HCT116 (cell line): ENCODE measurements around the gene PRPF8. TPM values are rescaled to one million over a fixed set of nuclear protein-coding genes. Genes with fewer than 3 reads are reported as not detected.
"Not testable (repeated sequence)": the region's sequence is repeated elsewhere in the genome, so short reads cannot be mapped to it uniquely, and the experiment has no call there.

Experiments used
- ATAC-seq: fragments of 200-7000 bp; cut with Tn5 transposase; 2 replicates; pipeline ENCODE4 v1.9.1; 2020; ENCODE audit warnings: mild to moderate bottlenecking, moderate library complexity
- BruUV-seq: library from RNA; stranded (reverse); fragments of 400-500 nt; replicated peaks from 2 replicates; lab custom pipeline; 2021; lab: Mats Ljungman, UMichigan
- CTCF ChIA-PET: fragments of 300-600 bp; sonication (Branson Sonifier 250); formaldehyde crosslinking; loops from one replicate; lab custom pipeline; 2021; ENCODE audit warnings: antibody characterized with exemption; lab: Charles Lee
- POLR2A ChIA-PET: fragments of 300-600, 350-600 bp; sonication (Branson Sonifier 250); formaldehyde crosslinking; loops from one replicate; lab custom pipeline; 2021; ENCODE audit warnings: antibody characterized with exemption; lab: Charles Lee
- RAD21 ChIA-PET, 2 experiments: fragments of 300-600 bp; sonication (Branson Sonifier 250); formaldehyde crosslinking; loops; one replicate each; lab custom pipeline; 2023; ENCODE audit warnings: low total read pairs in 2 of 2; ENCODE audit not compliant: uncharacterized antibody in 2 of 2, unreplicated experiment in 2 of 2, low non-redundant PET in 1 of 2; lab: Charles Lee
- DNase-seq: peaks from one replicate; pipeline ENCODE4 v3.0.0-alpha.2; 2010; ENCODE audit warnings: low read depth, low spot score
- H2AFZ ChIP-seq: fragments of 200-600 bp; shearing (Covaris generic), sonication (generic); 2 replicates; pipeline ENCODE4 v1.6.1; 2017; ENCODE audit warnings: low read depth, mixed run types, mixed read lengths, antibody characterized with exemption, low read length; ENCODE audit not compliant: poor library complexity, severe bottlenecking
- H3K27ac ChIP-seq: 2 replicates; pipeline ENCODE4 v1.5.1; 2012; ENCODE audit warnings: low read depth, low read length
- H3K27me3 ChIP-seq: fragments of 200-600 bp; sonication (generic); 2 replicates; pipeline ENCODE4 v1.6.1; 2016; ENCODE audit warnings: mixed run types, low read length, mixed read lengths; ENCODE audit not compliant: insufficient read depth
- H3K36me3 ChIP-seq, 2 experiments: fragments of 200-500 bp in 1 of 2; fragments of 200-600 bp in 1 of 2; sonication (Bioruptor generic) in 1 of 2; sonication (generic) in 1 of 2; 2 replicates each; pipeline versions ENCODE4 v1.5.1 to v1.6.1; 2014 to 2016; ENCODE audit warnings: low read length in 2 of 2, inconsistent platforms in 1 of 2, mixed read lengths in 1 of 2, mixed run types in 1 of 2; ENCODE audit not compliant: insufficient read depth in 2 of 2, control insufficient read depth in 1 of 2
- H3K4me1 ChIP-seq, 2 experiments: fragments of 200-600 bp in 1 of 2; sonication (generic) in 1 of 2; 2 replicates each; pipeline versions ENCODE4 v1.5.1 to v1.6.1; 2012 to 2017; ENCODE audit warnings: low read length in 2 of 2, inconsistent platforms in 1 of 2, mild to moderate bottlenecking in 1 of 2, mixed read lengths in 1 of 2, mixed run types in 1 of 2, moderate library complexity in 1 of 2; ENCODE audit not compliant: insufficient read depth in 2 of 2, control insufficient read depth in 1 of 2
- H3K4me2 ChIP-seq: fragments of 200-600 bp; sonication (generic); 2 replicates; pipeline ENCODE4 v1.6.1; 2017; ENCODE audit warnings: mixed run types, low read length, mixed read lengths
- H3K4me3 ChIP-seq, 2 experiments: fragments of 200-600 bp in 1 of 2; sonication (generic) in 1 of 2; replicated peaks in 1 of 2; 2 replicates each; pipeline ENCODE4 v1.5.1; 2011 to 2016; ENCODE audit warnings: low read length in 2 of 2, control low read depth in 1 of 2, low read depth in 1 of 2, mild to moderate bottlenecking in 1 of 2, mixed read lengths in 1 of 2, mixed run types in 1 of 2
- H3K79me2 ChIP-seq: fragments of 200-600 bp; sonication (generic); 2 replicates; pipeline ENCODE4 v1.6.1; 2017; ENCODE audit warnings: mild to moderate bottlenecking, mixed run types, low read length, moderate library complexity, mixed read lengths; ENCODE audit not compliant: insufficient read depth
- H3K9ac ChIP-seq: fragments of 200-600 bp; sonication (generic); 2 replicates; pipeline ENCODE4 v1.6.1; 2016; ENCODE audit warnings: low read length, mixed read lengths
- H3K9me2 ChIP-seq: fragments of 200-600 bp; sonication (generic), shearing (Covaris generic); 2 replicates; pipeline ENCODE4 v1.6.1; 2017; ENCODE audit warnings: mixed run types, mild to moderate bottlenecking, moderate library complexity; ENCODE audit not compliant: insufficient read depth
- H3K9me3 ChIP-seq, 2 experiments: fragments of 200-500 bp in 1 of 2; fragments of 200-600 bp in 1 of 2; sonication (Bioruptor generic) in 1 of 2; sonication (generic) in 1 of 2; 2 replicates each; pipeline ENCODE4 v1.6.1; 2014 to 2017; ENCODE audit warnings: low read length in 2 of 2, mixed read lengths in 2 of 2, inconsistent platforms in 1 of 2, low read depth in 1 of 2, mild to moderate bottlenecking in 1 of 2, mixed run types in 1 of 2, moderate library complexity in 1 of 2; ENCODE audit not compliant: control insufficient read depth in 1 of 2, insufficient read depth in 1 of 2
- H4K20me1 ChIP-seq: fragments of 200-600 bp; sonication (generic), shearing (Covaris generic); 2 replicates; pipeline ENCODE4 v1.6.1; 2017; ENCODE audit warnings: mixed run types, mild to moderate bottlenecking, moderate library complexity; ENCODE audit not compliant: insufficient read depth
- ATF3 ChIP-seq: IDR thresholded peaks from 2 replicates; pipeline ENCODE4 v1.6.1; 2012
- CEBPB ChIP-seq: IDR thresholded peaks from 2 replicates; pipeline ENCODE4 v1.6.1; 2012; ENCODE audit warnings: low read depth
- CTCF ChIP-seq, 3 experiments: fragments of 200-600 bp in 1 of 3; sonication (generic) in 1 of 3; IDR thresholded peaks in 2 of 3; conservative IDR thresholded peaks in 1 of 3; 2 replicates each; pipeline ENCODE4 v1.5.1; 2012 to 2017; ENCODE audit warnings: low read depth in 2 of 3, low read length in 2 of 3, antibody characterized with exemption in 1 of 3, borderline replicate concordance in 1 of 3, control low read depth in 1 of 3, mild to moderate bottlenecking in 1 of 3, mixed read lengths in 1 of 3, mixed run types in 1 of 3, moderate library complexity in 1 of 3; ENCODE audit not compliant: insufficient read depth in 1 of 3
- EGR1 ChIP-seq: IDR thresholded peaks from 2 replicates; pipeline ENCODE4 v1.6.1; 2012; ENCODE audit warnings: low read depth
- ELF1 ChIP-seq: IDR thresholded peaks from 2 replicates; pipeline ENCODE4 v1.6.1; 2012; ENCODE audit warnings: low read depth, borderline replicate concordance
- EZH2 ChIP-seq: fragments of 200-600 bp; sonication (generic); IDR thresholded peaks from 2 replicates; pipeline ENCODE4 v1.6.1; 2017; ENCODE audit warnings: antibody characterized with exemption, mixed run types
- EZH2phosphoT487 ChIP-seq: fragments of 200-600 bp; IDR thresholded peaks from 2 replicates; pipeline ENCODE4 v1.6.1; 2018; ENCODE audit warnings: antibody characterized with exemption, borderline replicate concordance
- FOSL1 ChIP-seq: IDR thresholded peaks from 2 replicates; pipeline ENCODE4 v1.6.1; 2012; ENCODE audit warnings: low read depth
- JUND ChIP-seq: IDR thresholded peaks from 2 replicates; pipeline ENCODE4 v1.6.1; 2012
- POLR2A ChIP-seq: IDR thresholded peaks from 2 replicates; pipeline ENCODE4 v1.7.0; 2011; ENCODE audit warnings: borderline replicate concordance; ENCODE audit not compliant: insufficient read depth, insufficient read length; ENCODE audit errors: extremely low read depth
- POLR2AphosphoS5 ChIP-seq: IDR thresholded peaks from 2 replicates; pipeline ENCODE4 v1.6.1; 2011; ENCODE audit warnings: mild to moderate bottlenecking, low read depth, low read length, moderate library complexity
- RAD21 ChIP-seq: IDR thresholded peaks from 2 replicates; pipeline ENCODE4 v1.6.1; 2012; ENCODE audit warnings: low read depth, mild to moderate bottlenecking
- REST ChIP-seq: IDR thresholded peaks from 2 replicates; pipeline ENCODE4 v1.6.1; 2012; ENCODE audit warnings: low read depth
- SIN3A ChIP-seq: IDR thresholded peaks from 2 replicates; pipeline ENCODE4 v1.6.1; 2012; ENCODE audit warnings: low read depth
- SP1 ChIP-seq: IDR thresholded peaks from 2 replicates; pipeline ENCODE4 v1.6.1; 2012; ENCODE audit warnings: low read depth
- SRF ChIP-seq: IDR thresholded peaks from 2 replicates; pipeline ENCODE4 v1.6.1; 2012; ENCODE audit warnings: low read depth
- TCF7L2 ChIP-seq: IDR thresholded peaks from 2 replicates; pipeline ENCODE4 v1.7.0; 2011; ENCODE audit warnings: borderline replicate concordance, inconsistent platforms; ENCODE audit not compliant: insufficient read depth, insufficient read length; ENCODE audit errors: extremely low read depth
- intact Hi-C: fragments of 100-400 bp; cut with micrococcal nuclease; formaldehyde crosslinking; loops from 2 replicates; pipeline ENCODE4 v1.10.0; 2022
- total RNA-seq: library from RNA; stranded (reverse); gene quantifications from one replicate; pipeline ENCODE4 v1.2.1, GENCODE V29; 2021; ENCODE audit not compliant: unreplicated experiment

The PRPF8 gene
- total RNA-seq, 1 experiment from 2014 or later, result 386 TPM

- H3K9me3 ChIP-seq, result no peaks in the 10 kb centered on the region
- intact Hi-C loops, result no loop called here
- no peak overlapping the region for H3K4me3 ChIP-seq
- RAD21 ChIA-PET, result no interaction called here
- POLR2A ChIA-PET, result no interaction called here
- H3K27me3 ChIP-seq, result no peaks in the 10 kb centered on the region
- H3K79me2 ChIP-seq, result no peaks in the 10 kb centered on the region
- no peaks in the 10 kb centered on the region for H3K36me3 ChIP-seq
- H3K9me2 ChIP-seq, result no peaks in the 10 kb centered on the region
- CTCF ChIA-PET, result no interaction called here
- H2AFZ ChIP-seq, result no peak overlapping the region
- no peaks in the 10 kb centered on the region for H4K20me1 ChIP-seq
- peaks cover 8 to 11% of the 10 kb centered on the region in 2 experiments for H3K4me1 ChIP-seq
- no TSS peak for BruUV-seq
- no peak overlapping the region for H3K4me2 ChIP-seq
- no peak for TF ChIP-seq RAD21
- TF ChIP-seq POLR2A, result no peak
- no peak for TF ChIP-seq POLR2AphosphoS5
- TF ChIP-seq SRF, result no peak
- TF ChIP-seq EGR1, result no peak
- TF ChIP-seq SP1, result no peak
- no peak for TF ChIP-seq TCF7L2
- TF ChIP-seq ATF3, result no peak
- TF ChIP-seq REST, result no peak
- TF ChIP-seq ELF1, result no peak
- no peak for TF ChIP-seq FOSL1
- no peak for TF ChIP-seq EZH2
- TF ChIP-seq CTCF (IDR thresholded peaks at IDR 0.05 in 2 of 3, conservative IDR thresholded peaks at IDR 0.05 in 1 of 3; ENCODE audit: borderline replicate concordance in 1 of 3, insufficient read depth in 1 of 3, low read depth in 2 of 3, low read length in 2 of 3), result no peak
- TF ChIP-seq CEBPB, result no peak
- no peak for TF ChIP-seq JUND
- TF ChIP-seq EZH2phosphoT487, result no peak
- no peak for TF ChIP-seq SIN3A
- no peak for DNase-seq
- no peak overlapping the region for H3K9ac ChIP-seq
- H3K27ac ChIP-seq, result no peak overlapping the region
- no peak for ATAC-seq
Measured at GRCh38 chr17:1690544-1691221, 6.0 kb upstream of the PRPF8 start.

GRCh38 chr17:1688405-1688804 lies 3.7 kb upstream of the PRPF8 start:
- H3K9ac ChIP-seq, H3K4me3 ChIP-seq, DNase-seq, H2AFZ ChIP-seq, H3K4me2 ChIP-seq, H3K36me3 ChIP-seq, intact Hi-C loops, H3K27me3 ChIP-seq, H3K9me3 ChIP-seq, H3K9me2 ChIP-seq, BruUV-seq, ATAC-seq, H3K27ac ChIP-seq, RAD21 ChIA-PET, CTCF ChIA-PET, H4K20me1 ChIP-seq, POLR2A ChIA-PET: not testable (repeated sequence)
- Histone ChIP-seq H3K4me1 (peaks cover 14 to 24% of the 10 kb centered on the region in 2 experiments), H3K79me2 (peaks cover 11% of the 10 kb centered on the region)
